GM18498 (cell line): ENCODE measurements around the gene LGALS9C.
"Not testable (repeated sequence)": the region's sequence is repeated elsewhere in the genome, so short reads cannot be mapped to it uniquely, and the experiment has no call there.

Experiments used
- ATAC-seq: cut with Tn5 transposase; IDR thresholded peaks from one replicate; pipeline ENCODE4 v1.9.1; 2021; ENCODE audit warnings: mild to moderate bottlenecking, moderate library complexity; ENCODE audit not compliant: unreplicated experiment

LGALS9C gene

DNA sequence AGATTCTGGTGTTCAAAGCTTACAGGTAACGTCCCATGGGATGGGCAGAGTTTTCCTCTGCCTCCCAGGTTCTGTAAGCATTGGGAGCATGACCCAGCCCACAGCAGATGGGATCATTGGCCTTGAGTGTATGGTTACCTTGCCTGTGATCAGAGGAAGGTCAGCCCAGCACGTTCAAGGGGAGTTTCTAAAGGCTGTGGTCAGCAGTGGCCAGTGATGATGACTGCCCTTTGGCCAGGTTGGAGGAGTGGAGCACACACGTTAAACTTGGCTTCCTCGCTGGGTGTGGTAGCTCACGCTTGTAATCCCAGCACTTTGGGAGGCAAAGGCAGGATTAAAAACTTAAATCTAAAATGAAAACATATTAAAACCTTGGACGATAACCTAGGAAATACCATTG, 51.8 kb downstream of the LGALS9C start:
- not testable (repeated sequence) for ATAC-seq

DNA sequence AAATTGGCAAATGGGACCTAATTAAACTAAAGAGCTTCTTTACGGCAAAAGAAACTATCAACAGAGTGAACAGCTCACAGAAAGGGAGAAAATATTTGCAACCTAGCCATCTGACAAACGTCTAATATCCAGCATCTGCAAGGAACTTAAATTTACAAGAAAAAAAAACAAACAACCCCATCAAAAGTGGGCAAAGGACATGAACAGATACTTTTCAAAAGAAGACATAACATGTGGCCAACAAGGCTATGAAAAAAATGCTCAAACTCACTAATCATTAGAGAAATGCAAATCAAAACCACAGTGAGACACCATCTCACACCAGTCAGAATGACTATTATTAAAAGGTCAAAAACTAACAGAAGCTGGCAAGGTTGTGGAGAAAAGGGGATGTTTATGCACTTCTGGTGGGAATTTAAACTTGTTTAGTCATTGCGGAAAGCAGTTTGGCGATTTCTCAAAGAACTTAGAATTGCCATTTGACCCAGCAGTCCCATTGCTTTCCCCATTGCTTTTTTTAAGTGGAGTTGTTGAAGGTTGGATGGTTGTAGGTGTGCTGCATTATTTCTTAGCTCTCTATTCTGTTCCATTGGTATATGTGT, 52.4 kb downstream of the LGALS9C start:
- ATAC-seq, result not testable (repeated sequence)

DNA sequence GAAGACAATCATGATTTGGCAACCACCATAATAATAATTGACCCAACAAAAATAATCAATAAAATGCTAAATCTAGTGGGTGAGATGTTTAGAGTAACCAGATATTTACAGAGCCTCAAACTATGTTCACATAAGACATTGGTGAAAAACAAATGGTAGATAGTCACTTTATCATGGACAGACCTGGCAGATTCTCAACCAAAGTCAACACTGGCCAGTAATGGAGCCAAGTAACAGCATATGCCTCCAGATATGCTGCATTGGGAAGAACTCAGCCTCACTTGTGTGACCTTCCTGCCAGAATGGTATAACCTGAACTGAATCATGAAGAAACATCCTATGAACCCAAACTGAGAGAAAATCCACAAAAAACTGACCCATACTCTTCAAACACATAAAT, 53.8 kb downstream of the LGALS9C start:
- ATAC-seq, result not testable (repeated sequence)

DNA sequence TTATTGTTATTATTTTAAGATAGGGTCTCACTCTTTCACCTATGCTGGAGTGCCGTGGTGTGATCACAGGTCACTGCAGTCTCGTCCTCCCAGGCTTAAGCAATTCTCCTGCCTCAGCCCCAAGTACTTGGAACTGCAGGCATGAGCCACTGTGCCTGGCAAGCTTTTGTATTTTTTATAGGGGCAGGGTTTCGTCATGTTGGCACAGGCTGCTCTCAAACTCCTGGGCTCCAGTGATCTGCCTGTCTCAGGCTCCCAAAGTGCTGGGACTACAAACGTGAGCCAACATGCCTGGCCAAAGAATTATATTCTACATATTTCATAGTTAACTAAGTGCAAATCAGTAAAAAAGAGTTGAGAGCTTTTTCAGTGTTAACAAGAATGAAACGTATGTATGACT, 65.6 kb downstream of the LGALS9C start:
- ATAC-seq, result not testable (repeated sequence)

DNA sequence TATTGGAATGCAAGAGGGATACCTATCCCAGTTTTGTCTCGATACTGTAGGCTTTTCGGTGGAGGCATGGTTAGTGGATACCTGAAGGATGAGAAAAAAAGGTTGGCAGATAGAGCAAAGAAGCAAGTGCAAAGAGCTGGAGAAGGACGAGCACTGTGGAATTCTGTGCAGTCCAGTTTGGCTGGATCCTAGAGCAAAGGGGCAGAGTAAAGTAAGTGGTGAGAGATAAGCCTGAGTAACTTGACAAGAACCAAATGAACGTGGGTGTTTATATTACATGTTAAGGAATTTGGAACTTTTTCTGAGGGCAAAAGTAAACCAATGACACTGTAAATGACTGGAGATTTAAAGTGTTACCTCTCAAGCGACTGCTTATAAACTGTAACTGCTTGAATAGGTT, 66.3 kb downstream of the LGALS9C start:
- not testable (repeated sequence) for ATAC-seq
